ENCODE data around the gene YIPF1.
A peak's percentile ranks its signal among the peaks of the same experiment; 100 is the strongest.
"Not testable (repeated sequence)": the region's sequence is repeated elsewhere in the genome, so short reads cannot be mapped to it uniquely, and the experiment has no call there.

The YIPF1 gene

DNA sequence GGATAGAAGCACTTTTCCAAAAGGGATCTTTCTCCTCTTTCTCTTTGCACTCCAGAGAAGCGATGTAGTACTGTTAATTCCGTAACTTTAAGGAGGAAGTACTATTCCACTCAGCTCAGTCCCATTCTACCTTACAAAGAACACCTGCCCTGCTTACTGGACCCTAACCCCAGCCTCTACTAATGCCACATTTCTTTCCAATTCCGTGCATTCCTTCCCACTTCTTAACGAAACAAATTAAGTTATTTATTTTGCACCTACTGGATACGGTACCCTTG is 52.0 kb downstream of the YIPF1 start:
- no peaks in the 10 kb centered on the region for H3K27me3 Mint-ChIP-seq
- peak overlapping the region; percentile 100 for H3K27ac Mint-ChIP-seq
- peaks cover 38% of the 10 kb centered on the region for H3K4me1 Mint-ChIP-seq (ENCODE audit: low read depth)
- H3K4me3 Mint-ChIP-seq: peak overlapping the region; percentile 100
- peaks cover 30% of the 10 kb centered on the region for H3K36me3 Mint-ChIP-seq (ENCODE audit: low read depth)
- no peaks in the 10 kb centered on the region for H3K9me3 Mint-ChIP-seq

DNA sequence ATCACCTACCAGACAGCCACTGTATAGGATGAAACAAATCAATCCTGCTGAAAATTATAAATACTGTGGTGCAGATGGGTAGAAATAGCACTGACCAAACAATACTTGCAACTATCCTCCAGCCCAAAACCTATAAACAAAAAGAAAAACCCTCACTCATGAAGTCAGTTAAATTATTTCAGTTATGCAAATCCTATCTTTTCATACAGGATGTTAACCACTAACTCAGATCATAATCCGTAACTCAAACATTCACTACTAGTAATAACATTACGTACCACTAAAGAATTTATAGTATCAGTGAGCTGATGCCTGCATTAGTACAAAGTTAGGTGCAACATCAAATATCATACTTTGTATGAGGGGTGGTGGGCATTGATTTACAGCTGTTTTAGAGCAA is 54.1 kb downstream of the YIPF1 start:
- Mint-ChIP-seq H3K27ac (no peak overlapping the region), H3K9me3 (no peaks in the 10 kb centered on the region), H3K4me3 (peak overlapping the region; percentile 32), H3K36me3 (ENCODE audit: low read depth) (peaks cover 41% of the 10 kb centered on the region), H3K4me1 (ENCODE audit: low read depth) (peaks cover 38% of the 10 kb centered on the region), H3K27me3 (no peaks in the 10 kb centered on the region)

DNA sequence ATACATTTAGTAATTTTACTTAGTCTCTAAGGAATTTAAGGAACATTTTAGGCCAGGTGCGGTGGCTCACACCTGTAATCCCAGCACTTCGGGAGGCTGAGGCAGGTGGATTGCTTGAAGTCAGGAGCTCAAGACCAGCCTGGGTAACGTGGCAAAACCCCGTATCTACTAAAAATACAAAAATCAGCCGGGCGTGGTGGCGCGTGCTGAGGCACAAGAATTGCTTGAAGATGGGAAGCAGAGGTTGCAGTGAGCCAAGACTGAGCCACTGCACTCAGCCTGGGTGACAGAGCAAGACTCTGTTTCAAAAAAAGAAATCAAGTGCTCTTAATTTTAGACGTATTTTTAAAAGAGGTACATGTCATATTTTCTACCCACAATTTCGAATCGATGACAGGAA is 54.8 kb downstream of the YIPF1 start:
- H3K4me1 Mint-ChIP-seq (ENCODE audit: low read depth): peaks cover 38% of the 10 kb centered on the region
- H3K9me3 Mint-ChIP-seq: no peaks in the 10 kb centered on the region
- peaks cover 47% of the 10 kb centered on the region for H3K36me3 Mint-ChIP-seq (ENCODE audit: low read depth)
- H3K27ac Mint-ChIP-seq: no peak overlapping the region
- H3K4me3 Mint-ChIP-seq: no peak overlapping the region
- H3K27me3 Mint-ChIP-seq: no peaks in the 10 kb centered on the region

DNA sequence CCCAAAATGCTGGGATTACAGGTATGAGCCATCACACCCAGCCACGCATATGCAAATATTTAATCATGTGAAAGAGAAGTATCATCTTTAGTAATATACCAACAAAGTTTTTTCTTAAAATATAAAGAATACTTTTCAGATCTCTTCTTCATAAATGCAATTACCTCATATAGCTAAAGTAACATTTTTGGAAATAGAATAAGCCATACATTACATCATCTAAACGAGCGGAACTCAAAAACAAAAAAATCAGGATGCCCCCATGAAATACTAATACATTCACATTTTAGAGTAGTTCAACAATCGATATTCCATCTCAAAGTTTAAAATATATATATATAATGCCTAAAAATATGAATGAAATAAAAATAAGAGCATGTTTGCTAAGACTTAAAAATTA is 56.2 kb downstream of the YIPF1 start:
- Mint-ChIP-seq H3K9me3 (no peaks in the 10 kb centered on the region), H3K27me3 (no peaks in the 10 kb centered on the region), H3K27ac (no peak overlapping the region), H3K4me1 (ENCODE audit: low read depth) (peaks cover 30% of the 10 kb centered on the region), H3K4me3 (no peak overlapping the region), H3K36me3 (ENCODE audit: low read depth) (peaks cover 57% of the 10 kb centered on the region)

DNA sequence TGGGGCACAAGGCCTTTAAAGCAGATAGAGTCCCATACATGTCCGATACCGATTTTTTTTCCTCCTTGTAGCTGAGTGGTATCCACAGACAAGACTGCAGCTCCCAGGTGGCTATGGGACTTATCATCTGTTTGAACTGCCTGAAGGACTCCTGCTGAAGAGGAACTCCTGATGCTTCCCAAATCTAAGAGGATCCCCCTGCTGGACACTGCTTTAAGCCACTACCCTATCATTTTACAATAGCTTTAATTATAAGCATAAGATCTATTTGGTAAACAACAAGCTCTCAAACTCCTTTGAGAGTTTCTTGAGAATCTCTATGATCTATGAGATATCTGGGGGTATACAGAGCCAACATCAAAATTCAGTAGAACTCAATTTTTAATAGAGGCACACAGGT is 63.2 kb downstream of the YIPF1 start:
- Mint-ChIP-seq H3K9me3 (no peaks in the 10 kb centered on the region), H3K27me3 (no peaks in the 10 kb centered on the region), H3K36me3 (ENCODE audit: low read depth) (peaks cover 62% of the 10 kb centered on the region), H3K27ac (no peak overlapping the region), H3K4me1 (ENCODE audit: low read depth) (no peaks in the 10 kb centered on the region), H3K4me3 (no peak overlapping the region)

DNA sequence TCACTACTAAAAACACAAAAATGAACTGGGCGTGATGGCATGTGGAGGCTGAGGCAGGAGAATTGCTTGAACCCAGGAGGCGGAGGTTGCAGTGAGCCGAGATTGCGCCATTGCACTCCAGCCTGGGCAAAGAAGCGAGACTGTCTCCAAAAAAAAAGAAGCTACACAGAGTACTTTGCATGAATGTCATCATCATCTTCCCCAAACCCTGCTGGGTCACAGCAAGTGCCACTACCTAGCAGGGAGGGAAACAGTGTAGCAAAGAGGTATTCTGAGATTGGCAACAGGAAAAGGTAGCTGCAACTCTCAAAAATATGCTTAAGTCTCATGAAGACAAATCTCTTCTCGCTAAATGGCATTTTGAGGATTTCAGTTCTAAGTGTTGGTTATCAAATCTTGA is 64.3 kb downstream of the YIPF1 start:
- H3K36me3 Mint-ChIP-seq (ENCODE audit: low read depth): peaks cover 60% of the 10 kb centered on the region
- no peaks in the 10 kb centered on the region for H3K9me3 Mint-ChIP-seq
- no peaks in the 10 kb centered on the region for H3K4me1 Mint-ChIP-seq (ENCODE audit: low read depth)
- no peak overlapping the region for H3K4me3 Mint-ChIP-seq
- no peaks in the 10 kb centered on the region for H3K27me3 Mint-ChIP-seq
- H3K27ac Mint-ChIP-seq: no peak overlapping the region

DNA sequence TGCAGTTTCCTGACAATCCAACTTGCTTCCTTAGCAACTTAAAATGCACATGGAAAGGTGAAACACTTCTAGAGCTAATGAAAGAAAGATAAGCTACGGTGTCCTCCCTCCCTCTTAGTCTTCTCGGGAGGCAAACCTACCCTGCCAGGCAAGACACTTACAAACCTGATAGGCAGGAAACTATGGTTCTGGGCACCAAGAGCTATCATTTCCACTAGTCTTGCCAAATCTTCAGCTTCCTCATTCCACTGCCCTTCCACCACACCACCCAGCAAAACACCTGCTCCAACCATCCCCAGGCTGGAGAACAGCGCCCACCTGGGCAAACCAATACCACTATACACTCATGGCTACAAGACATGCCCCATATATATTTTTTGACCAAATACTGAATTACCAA is 66.7 kb downstream of the YIPF1 start:
- no peak overlapping the region for H3K4me3 Mint-ChIP-seq
- no peaks in the 10 kb centered on the region for H3K9me3 Mint-ChIP-seq
- H3K27me3 Mint-ChIP-seq: no peaks in the 10 kb centered on the region
- no peak overlapping the region for H3K27ac Mint-ChIP-seq
- H3K4me1 Mint-ChIP-seq (ENCODE audit: low read depth): no peaks in the 10 kb centered on the region
- H3K36me3 Mint-ChIP-seq (ENCODE audit: low read depth): peaks cover 69% of the 10 kb centered on the region

DNA sequence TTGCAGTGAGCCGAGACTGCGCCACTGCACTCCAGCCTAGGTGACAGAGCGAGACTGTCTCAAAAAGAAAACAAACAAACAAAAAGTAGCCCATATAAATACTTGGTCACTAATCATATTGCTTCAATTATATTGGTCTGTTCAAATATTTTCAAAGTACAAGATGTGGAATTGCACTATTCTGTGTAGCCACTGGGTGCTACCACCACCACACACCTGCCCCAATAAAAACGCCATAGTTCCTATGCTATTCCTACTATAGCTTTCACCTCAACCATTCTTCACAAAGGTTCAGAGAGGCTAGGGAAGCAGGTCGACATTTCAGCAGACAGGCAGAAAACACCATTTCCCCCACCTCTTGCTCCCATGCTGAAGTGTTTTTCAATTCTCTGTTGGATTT is 68.2 kb downstream of the YIPF1 start:
- Mint-ChIP-seq H3K27ac (no peak overlapping the region), H3K4me3 (no peak overlapping the region), H3K27me3 (no peaks in the 10 kb centered on the region), H3K4me1 (ENCODE audit: low read depth) (no peaks in the 10 kb centered on the region), H3K9me3 (no peaks in the 10 kb centered on the region), H3K36me3 (ENCODE audit: low read depth) (peaks cover 74% of the 10 kb centered on the region)

DNA sequence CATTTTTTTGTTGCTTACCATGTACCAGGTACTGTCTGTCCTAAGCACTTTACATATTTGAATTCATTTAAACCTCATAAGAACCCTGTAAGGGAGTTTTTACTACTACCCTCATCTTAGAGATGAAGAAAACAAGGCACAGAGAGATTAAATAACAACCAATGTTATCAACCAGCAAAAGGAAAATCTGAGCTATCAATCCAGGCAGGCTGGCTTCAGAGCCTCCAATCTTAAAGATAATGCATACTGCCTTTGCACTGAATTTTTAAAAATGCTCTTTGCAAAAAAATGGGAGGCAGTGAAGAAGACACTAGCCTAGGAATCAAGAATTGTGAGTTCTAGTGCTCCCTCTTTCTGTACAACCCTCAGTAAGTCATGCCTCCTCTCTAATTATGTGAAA is 70.2 kb downstream of the YIPF1 start:
- Mint-ChIP-seq H3K36me3 (ENCODE audit: low read depth) (peaks cover 76% of the 10 kb centered on the region), H3K4me3 (no peak overlapping the region), H3K27me3 (no peaks in the 10 kb centered on the region), H3K27ac (no peak overlapping the region), H3K9me3 (no peaks in the 10 kb centered on the region), H3K4me1 (ENCODE audit: low read depth) (no peaks in the 10 kb centered on the region)

DNA sequence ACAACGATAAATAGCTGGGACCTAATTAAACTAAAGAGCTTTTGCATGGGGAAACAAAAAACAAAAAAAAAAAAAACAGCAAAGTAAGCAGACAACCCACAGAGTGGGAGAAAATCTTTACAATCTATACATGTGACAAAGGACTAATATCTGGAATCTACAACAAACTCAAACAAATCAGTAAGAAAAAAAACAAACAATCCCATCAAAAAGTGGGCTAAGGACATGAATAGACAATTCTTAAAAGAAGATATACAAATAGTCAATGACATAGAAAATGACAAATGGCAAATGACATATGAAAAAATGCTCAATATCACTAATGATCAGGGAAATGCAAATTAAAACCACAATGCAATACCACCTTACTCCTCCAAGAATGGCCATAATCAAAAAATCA is 73.0 kb downstream of the YIPF1 start:
- H3K27me3 Mint-ChIP-seq; H3K9me3 Mint-ChIP-seq; H3K27ac Mint-ChIP-seq; H3K4me1 Mint-ChIP-seq (ENCODE audit: low read depth); H3K4me3 Mint-ChIP-seq: not testable (repeated sequence)
- peaks cover 91% of the 10 kb centered on the region for H3K36me3 Mint-ChIP-seq (ENCODE audit: low read depth)

DNA sequence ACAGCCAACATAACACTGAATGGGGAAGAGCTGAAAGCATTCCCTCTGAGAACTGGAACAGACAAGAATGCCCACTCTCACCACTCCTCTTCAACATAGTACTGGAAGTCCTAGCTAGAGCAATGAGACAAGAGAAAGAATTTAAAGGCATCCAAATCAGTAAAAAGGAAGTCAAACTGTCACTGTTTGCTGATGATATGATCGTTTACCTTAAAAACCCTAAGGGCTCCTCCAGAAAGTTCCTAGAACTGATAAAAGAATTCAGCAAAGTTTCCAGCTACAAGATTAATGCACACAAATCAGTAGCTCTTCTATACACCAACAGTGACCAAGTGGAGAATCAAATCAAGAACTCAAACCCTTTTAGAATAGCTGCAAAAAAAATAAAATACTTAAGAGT is 74.1 kb downstream of the YIPF1 start:
- H3K4me3 Mint-ChIP-seq; H3K27ac Mint-ChIP-seq; H3K9me3 Mint-ChIP-seq; H3K27me3 Mint-ChIP-seq; H3K4me1 Mint-ChIP-seq (ENCODE audit: low read depth): not testable (repeated sequence)
- peaks cover 98% of the 10 kb centered on the region for H3K36me3 Mint-ChIP-seq (ENCODE audit: low read depth)

DNA sequence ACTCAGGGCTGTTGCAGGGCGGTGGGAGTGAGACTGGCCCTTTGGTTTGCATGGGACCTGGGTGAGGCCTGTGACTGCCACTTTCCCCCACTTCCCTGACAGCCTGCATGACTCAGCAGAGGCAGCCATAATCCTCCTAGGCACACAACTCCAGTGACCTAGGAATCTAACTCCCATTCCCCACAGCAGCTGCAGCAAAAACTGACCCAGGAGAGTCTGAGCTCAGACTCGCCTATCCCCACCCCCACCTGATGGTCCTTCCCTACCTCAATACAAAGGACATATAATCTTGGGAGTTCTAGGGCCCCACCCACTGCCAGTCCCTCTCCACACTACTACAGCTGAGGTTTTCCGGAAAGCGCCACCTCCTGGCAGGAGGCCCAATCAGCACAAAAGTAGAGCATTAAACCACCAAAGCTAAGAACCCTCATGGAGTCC is 78.2 kb downstream of the YIPF1 start:
- Mint-ChIP-seq H3K27me3 (no peaks in the 10 kb centered on the region), H3K27ac (no peak overlapping the region), H3K4me3 (no peak overlapping the region), H3K9me3 (no peaks in the 10 kb centered on the region), H3K4me1 (ENCODE audit: low read depth) (no peaks in the 10 kb centered on the region), H3K36me3 (ENCODE audit: low read depth) (peaks cover 93% of the 10 kb centered on the region)

DNA sequence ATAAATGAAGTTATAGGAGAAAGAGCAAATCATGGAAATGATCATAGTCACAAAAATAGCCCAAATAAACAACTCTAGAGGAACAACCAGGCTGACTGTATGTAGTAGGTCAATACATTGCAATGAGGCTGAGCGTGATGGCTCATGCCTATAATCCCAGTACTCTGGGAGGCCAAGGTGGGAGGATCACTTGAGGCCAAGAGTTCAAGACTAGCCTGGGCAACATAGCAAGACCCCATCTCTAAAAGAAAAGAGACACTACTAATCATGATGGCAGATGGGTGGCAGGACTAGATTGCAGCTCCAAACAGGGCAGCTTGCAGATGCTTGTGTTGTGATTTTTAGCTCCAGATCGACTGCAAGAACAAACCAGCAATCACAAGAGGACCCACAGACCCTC is 79.1 kb downstream of the YIPF1 start:
- no peaks in the 10 kb centered on the region for H3K4me1 Mint-ChIP-seq (ENCODE audit: low read depth)

DNA sequence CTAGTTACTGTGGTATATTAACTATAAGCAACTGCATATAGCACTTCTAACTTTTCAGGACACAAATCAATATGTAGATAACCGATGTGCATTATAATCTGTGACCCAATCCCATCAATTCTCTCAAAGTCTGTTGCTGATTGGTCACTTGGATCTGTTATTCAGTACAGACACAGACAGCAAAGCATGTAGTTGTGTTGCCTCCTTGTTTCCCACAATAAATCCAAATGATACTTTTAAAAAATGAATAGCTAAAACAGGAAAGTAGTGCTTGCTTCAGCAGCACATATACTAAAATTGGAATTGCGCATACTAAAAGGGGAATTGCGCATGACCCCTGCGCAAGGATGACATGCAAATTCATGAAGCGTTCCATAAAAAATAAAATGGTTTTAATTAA is 79.6 kb downstream of the YIPF1 start:
- H3K27ac Mint-ChIP-seq: no peak overlapping the region
- H3K36me3 Mint-ChIP-seq (ENCODE audit: low read depth): peaks cover 83% of the 10 kb centered on the region
- no peaks in the 10 kb centered on the region for H3K9me3 Mint-ChIP-seq
- H3K27me3 Mint-ChIP-seq: no peaks in the 10 kb centered on the region
- no peak overlapping the region for H3K4me3 Mint-ChIP-seq
- no peaks in the 10 kb centered on the region for H3K4me1 Mint-ChIP-seq (ENCODE audit: low read depth)

More for the DNA sequence above, 79.1 kb downstream of the YIPF1 start:
- Mint-ChIP-seq H3K9me3 (no peaks in the 10 kb centered on the region), H3K27ac (no peak overlapping the region), H3K4me3 (no peak overlapping the region), H3K36me3 (ENCODE audit: low read depth) (peaks cover 88% of the 10 kb centered on the region), H3K27me3 (no peaks in the 10 kb centered on the region)

DNA sequence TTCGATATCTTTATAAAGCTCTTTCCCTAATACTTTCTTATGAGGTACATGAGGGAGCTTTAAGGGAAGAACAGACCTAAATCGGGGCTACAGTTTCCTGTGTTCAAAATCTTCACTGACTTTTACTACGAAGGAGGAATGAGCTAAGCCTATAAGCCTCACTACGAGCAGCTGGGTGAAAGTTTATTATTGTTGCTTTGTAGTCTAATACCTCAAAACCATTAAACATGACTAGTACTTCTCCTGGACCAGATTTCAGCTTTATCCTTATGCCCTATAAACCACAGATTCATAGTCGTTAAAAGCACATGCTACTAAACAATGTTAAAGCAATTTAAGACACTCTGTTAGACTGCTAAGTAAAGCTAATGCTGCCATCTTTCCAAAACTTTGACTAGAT is 81.7 kb downstream of the YIPF1 start:
- no peak overlapping the region for H3K27ac Mint-ChIP-seq
- H3K36me3 Mint-ChIP-seq (ENCODE audit: low read depth): peaks cover 80% of the 10 kb centered on the region

DNA sequence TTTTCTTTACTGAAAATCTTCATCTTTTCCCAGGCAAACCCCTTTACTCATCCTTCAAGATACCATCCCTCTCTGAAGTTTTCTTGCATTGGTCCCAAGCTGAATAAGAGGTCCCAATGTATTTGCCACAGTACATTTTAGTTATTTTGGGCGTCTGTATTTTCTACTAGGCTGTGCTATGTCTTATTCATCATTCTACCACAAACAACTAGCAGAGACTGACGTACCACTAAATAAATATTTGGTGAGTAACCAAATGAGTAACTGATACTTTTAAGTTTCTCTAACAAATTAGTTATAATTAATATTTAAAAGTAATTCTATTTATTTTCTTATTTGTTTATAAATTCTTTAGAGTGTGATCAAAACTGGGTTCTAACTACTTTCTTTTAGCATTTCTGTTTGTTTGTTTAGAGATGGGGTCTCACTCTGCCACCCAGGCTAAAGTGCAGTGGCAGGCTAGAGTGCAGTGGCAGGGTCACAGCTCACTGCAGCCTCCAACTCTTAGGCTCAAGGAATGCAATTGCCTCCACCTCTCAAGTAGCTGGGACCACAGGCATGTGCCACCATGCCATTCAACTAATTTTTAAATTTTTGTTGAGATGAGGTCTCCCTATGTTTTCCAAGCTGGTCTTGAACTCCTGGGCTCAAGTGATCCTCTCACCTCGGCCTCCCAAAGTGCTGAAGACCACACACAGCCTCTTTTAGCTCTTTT is 84.6 kb downstream of the YIPF1 start:
- Mint-ChIP-seq H3K27me3 (no peaks in the 10 kb centered on the region), H3K4me3 (no peak overlapping the region), H3K36me3 (ENCODE audit: low read depth) (peaks cover 76% of the 10 kb centered on the region), H3K9me3 (no peaks in the 10 kb centered on the region), H3K4me1 (ENCODE audit: low read depth) (no peaks in the 10 kb centered on the region), H3K27ac (no peak overlapping the region)

More for the DNA sequence above, 81.7 kb downstream of the YIPF1 start:
- H3K4me3 Mint-ChIP-seq: no peak overlapping the region
- H3K27me3 Mint-ChIP-seq: no peaks in the 10 kb centered on the region
- H3K4me1 Mint-ChIP-seq (ENCODE audit: low read depth): no peaks in the 10 kb centered on the region
- H3K9me3 Mint-ChIP-seq: no peaks in the 10 kb centered on the region
